ENCODE results near the gene GRAMD1B.

GRCh38 chr11:123469586-123469985, 39.5 kb downstream of the GRAMD1B start:
- TF ChIP-seq CTCF (conservative IDR thresholded peaks at IDR 0.05) (no peak), ZFX (IDR thresholded peaks at IDR 0.05) (no peak)

All from C4-2B (cell line).